Measurements from ENCODE around the gene CHRNA5.
A peak's percentile ranks its signal among the peaks of the same experiment; 100 is the strongest.
"Not testable (repeated sequence)": the region's sequence is repeated elsewhere in the genome, so short reads cannot be mapped to it uniquely, and the experiment has no call there.

Gene CHRNA5

GRCh38 chr15:78565097-78565950 lies at the start of gene CHRNA5:
Gene CHRNA5, plus strand, starts transcription at chr15:78565520. Its CDS starts 200 bp downstream, at chr15:78565720.
- DNase-seq = peak; percentile 78

DNA sequence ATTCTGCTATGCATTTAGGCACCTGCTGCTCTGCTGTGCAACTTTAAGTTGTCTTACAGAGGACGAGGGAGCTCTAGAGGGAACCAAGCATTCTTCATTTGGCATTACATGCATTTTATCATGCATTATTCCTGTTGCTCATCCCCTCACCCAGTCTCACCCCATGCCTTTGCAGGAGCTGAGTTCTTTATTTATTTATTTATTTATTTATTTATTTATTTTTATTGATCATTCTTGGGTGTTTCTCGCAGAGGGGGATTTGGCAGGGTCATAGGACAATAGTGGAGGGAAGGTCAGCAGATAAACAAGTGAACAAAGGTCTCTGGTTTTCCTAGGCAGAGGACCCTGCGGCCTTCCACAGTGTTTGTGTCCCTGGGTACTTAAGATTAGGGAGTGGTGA lies 45.3 kb upstream of the CHRNA5 start:
- DNase-seq = not testable (repeated sequence)

DNA sequence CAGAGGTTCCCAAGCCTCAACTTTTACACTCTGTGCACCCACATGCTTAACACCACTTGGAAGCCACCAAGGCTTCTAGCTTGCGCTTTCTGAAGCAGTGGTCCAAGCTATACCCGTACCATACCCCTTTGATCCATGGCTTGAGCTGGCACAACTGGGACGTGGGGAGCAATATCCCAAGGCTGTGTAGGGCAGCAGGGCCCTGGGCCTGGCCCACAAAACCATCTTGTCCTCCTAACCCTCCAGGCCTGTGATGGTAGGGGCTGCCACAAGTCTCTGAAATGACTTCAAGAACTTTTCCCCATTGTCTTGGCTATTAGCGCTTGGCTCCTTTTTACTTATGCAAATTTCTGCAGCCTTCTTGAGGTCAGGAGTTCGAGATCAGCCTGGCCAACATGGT lies 41.1 kb upstream of the CHRNA5 start:
- no peak for DNase-seq

DNA sequence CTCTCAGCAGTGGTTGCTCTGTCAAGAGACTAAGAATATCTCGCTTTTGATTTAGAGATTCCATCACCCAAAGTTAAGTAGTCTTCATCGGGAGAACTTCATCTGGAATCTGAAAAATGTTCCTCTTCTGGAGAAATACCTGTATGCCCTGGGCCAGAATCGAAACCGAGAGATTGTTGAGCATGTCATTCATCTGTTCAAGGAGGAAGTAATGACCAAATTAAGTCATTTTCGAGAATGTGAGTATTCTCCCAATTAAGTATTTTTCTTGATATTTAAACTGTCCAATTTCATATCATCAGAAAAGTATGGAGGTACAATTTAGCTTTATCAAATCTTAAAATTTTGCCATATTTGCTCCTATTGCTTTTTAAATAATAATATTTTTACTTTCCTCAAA lies 38.0 kb upstream of the CHRNA5 start:
- no peak for DNase-seq

DNA sequence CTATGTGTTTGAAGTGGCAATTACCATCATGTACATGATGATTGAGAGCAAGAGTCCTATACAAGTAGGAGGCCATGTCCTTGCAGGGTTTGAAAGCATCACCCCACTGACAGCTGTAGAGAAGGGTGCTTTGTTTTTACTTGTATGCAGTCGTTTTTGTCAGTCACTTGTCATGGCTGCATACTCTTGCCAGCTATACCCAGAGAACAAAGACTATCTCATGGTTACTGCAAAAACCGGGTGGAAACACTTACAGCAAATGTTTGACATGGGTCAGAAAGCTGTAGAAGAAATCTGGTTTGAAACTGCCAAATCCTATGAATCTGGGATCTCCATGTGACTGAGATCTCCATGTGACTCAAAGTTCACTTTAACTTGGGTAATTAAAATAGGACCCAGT lies 32.0 kb upstream of the CHRNA5 start:
- no peak for DNase-seq

DNA sequence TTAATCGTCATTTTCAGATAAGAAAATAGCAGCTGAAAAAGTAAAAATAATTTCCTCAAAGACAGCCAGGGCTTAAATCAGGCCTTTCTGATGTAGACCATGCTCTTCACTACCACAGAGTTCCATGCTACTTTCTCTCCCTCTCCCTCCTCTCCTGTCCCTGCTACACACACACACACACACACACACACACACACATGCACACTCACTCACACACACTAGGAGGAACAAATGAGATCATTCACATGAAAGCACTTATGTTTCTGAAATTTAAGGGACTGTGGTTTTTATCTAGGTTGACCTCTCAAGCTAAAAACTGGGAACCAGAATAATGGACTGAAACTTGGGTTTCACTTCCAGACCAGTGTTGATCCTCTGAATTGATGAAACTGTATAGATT lies 29.2 kb upstream of the CHRNA5 start:
- no peak for DNase-seq

- no peak for DNase-seq
These were observed 27.9 kb upstream of the CHRNA5 start for GRCh38 chr15:78537266-78537905.

- DNase-seq = no peak
These were observed 27.0 kb upstream of the CHRNA5 start for GRCh38 chr15:78538358-78538757.

- not testable (repeated sequence) for DNase-seq
These were observed 25.7 kb upstream of the CHRNA5 start for GRCh38 chr15:78539464-78540140.

DNA sequence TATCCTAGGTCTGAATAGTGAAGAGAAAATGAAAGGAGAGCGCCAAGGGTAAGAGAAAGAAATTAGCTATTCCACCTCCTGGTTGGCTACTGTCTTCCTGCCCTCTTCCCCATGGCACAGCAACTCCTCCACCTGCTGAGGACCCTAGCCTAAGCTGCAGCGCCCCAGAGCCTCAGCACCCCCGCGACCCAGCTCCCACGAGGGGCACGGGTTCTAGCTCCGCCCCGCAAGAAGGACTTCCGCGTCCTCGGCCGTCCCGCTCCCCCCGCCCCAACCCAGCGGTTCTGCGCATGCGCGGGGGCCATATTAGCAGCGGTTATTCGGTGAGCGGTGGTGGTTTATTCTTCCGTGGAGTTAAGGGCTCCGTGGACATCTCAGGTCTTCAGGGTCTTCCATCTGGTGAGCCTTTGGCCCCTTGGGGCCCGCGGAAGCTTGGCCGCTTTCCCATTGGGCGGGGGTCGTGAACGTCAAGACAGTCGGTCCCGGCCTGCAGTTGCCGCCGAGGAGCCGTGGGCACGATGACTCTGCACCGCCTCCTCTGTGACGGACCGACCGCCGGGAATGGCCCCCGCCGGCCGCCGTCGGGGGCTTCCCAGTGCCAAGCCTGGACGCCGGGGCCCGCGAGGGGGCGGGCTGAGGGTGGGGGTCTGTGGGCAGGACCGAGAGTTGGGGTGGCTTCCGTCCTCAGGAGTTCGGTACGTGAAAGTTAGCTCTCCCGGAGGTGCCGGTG lies 25.0 kb upstream of the CHRNA5 start, which contains the start of gene PSMA4:
Gene PSMA4 (plus strand): TSS at position 304 of the 730 bp plus-strand sequence. CDS start 1,484 bp downstream, outside the sequence.
- DNase-seq = peak; percentile 85

DNA sequence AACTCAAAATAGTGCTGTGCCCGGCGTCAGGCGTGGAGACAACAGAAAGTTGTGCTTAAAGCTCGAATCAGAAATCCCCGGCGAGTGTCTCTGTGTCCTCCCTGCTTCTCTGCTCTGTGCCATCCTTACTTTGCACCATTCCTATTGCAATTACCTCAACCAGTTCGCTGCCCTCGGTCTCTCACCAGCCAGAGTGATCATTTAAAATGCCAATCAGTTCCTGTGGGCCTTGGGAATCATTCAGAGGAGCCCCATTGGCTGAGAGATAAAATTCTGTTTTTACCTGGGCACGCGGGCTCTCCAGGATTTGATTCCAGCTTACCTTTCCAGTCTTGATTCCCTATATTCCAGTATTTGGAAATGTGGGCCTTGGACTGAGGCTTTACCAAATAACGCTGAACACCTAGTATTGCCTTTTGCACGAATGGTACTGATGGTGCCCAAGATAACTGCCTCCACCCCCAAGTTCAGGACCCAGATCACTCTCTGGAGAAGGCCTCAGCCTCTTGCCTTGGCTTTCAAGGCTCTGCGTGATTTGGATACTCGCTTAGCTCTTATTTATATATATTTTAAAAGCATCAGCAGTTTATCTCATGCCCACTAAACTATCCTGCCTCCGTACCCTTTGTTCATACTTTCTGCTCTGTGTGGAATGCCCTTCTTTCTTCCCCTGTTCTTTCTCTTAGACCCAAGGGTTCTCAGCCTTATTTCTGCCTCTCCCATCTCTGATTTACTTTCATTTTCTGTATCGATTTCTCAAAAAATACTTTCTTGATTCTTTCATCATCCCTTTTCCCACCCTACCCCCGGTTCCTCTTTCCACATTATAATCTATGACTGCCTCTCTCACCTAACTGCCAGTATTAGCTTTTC lies 24.2 kb upstream of the CHRNA5 start:
- no peak for DNase-seq

GRCh38 chr15:78541744-78542034 lies 23.6 kb upstream of the CHRNA5 start:
- DNase-seq = no peak

- no peak for DNase-seq
These were observed 22.7 kb upstream of the CHRNA5 start for GRCh38 chr15:78542647-78543046.

DNA sequence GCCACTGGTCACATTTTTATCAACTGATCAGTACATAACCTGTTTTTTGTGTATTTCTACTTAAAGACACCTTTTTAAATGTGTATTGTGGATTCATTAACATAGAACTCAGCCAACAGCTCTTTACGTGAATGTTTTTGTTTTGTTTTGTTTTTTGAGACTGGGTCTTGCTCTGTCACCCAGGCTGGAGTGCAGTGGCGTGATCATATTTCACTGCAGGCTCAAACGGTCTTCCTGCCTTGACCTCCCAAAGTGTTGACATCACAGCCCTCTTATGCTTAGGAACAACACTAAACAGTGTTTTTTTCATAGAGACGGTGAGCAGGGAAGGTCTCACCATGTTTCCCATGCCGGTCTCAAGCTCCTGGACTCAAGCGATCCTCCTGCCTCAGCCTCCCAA lies 15.1 kb upstream of the CHRNA5 start:
- no peak for DNase-seq

- no peak for DNase-seq
These were observed 14.5 kb upstream of the CHRNA5 start for GRCh38 chr15:78550815-78551214.

GRCh38 chr15:78551902-78552301 lies 13.4 kb upstream of the CHRNA5 start:
- DNase-seq = no peak

DNA sequence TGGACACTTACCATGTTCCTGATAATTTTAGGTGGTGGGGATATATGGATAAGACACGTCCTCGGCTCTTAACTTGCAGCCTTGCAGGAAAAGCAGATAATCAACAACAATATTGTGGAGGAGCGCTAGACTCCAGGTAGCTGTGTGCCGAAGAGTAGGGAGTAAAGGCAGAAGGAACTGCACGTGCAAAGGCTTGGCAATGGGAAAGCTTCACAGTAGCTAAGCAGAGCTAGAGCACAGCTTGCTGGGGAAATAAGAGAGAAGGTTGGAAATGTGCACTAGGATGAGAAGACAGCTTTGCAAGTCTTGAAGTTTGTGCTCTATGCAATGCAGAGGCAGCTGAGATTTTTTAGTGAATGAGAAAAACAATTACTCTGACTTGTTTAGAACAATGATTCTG lies 12.7 kb upstream of the CHRNA5 start:
- no peak for DNase-seq

GRCh38 chr15:78560201-78560600 lies 5.1 kb upstream of the CHRNA5 start:
- DNase-seq = not testable (repeated sequence)

DNA sequence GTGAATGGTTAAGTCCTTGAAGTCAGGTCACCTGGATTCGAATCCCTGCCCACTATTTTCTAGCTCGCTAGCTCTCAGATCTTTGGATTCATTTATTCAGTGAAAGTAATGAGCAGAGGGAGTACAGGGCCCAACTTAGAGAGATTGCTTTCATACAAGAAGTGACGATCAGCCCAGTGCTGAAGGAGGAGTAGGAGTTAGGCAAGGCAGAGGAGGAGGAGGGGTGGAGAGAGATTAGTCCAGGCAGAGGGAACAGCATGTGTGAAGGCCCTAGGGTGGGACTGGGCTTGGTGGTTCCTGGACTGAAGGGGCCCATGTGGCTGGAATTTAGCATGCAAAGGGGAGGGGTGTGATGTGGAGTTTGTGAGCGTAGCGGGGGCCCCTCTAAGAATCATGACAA lies 3.8 kb upstream of the CHRNA5 start:
- no peak for DNase-seq

- no peak for DNase-seq
These were observed 2.2 kb upstream of the CHRNA5 start for GRCh38 chr15:78563092-78563491.

DNA sequence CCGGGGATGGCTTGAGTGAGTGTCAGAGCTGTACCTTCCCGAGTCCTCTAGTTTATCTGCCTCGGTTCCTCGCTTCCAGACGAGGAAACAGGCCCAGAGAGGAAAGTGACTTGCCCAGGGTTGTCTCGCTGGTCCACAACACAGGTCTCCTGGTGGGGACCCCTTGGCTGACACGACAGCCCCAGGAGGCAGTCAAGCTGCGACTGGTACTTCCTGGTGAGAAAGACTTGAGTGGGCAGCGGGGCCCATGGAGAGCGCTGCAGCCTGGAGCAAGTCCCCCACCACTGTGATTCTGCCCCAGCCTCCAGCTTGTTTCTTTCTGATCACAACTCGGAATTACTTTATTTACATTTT lies 600 bp upstream of the CHRNA5 start:
- DNase-seq = no peak

Data from GDM1 (cell line).